ENCODE results near the gene SGSM1.

DNA sequence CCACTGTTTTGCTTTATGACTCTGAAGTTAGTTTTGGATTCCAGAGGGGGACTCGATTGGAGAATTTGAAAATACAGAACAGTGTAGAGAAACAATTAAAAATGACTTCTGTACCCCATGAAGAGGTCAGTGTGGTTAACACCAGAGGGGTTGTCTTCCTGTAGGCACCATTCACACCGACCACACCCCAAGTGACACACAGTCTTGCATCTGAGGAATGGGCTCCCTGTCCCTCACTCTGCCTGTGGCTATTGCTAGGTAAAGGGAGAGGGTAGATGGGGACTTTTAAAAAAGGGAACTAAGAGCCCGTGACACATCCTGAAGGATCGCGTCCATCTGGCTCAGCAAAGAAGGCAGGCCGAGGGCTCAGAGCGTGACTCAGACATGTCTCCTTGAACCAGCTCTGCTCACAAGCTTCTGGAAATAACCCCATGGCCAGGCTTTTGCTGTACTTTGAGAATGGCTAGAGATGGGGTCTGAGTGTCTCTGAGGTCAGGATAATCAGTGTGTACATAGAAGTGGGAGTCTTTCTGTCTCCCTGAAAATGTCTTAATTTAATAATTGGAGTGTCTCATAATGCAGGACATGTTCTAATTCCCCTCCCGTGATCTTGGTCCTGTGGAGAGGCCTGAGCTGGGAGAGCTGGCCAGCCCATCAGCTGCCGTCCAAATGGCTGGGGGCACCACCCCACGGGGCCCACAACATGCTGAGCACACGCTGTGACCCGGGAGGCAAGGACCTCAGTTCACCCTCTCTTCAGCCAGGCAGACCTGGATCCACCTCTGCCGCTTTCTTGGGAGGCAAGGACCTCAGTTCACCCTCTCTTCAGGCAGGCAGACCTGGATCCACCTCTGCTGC lies 39.3 kb downstream of the SGSM1 start:
- TF ChIP-seq, protein P1, sequence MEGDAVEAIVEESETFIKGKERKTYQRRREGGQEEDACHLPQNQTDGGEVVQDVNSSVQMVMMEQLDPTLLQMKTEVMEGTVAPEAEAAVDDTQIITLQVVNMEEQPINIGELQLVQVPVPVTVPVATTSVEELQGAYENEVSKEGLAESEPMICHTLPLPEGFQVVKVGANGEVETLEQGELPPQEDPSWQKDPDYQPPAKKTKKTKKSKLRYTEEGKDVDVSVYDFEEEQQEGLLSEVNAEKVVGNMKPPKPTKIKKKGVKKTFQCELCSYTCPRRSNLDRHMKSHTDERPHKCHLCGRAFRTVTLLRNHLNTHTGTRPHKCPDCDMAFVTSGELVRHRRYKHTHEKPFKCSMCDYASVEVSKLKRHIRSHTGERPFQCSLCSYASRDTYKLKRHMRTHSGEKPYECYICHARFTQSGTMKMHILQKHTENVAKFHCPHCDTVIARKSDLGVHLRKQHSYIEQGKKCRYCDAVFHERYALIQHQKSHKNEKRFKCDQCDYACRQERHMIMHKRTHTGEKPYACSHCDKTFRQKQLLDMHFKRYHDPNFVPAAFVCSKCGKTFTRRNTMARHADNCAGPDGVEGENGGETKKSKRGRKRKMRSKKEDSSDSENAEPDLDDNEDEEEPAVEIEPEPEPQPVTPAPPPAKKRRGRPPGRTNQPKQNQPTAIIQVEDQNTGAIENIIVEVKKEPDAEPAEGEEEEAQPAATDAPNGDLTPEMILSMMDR (IDR thresholded peaks at IDR 0.05; ENCODE audit: low read depth, low read length) = no peak
- no peak for TF ChIP-seq POLR2A (IDR thresholded peaks at IDR 0.05; ENCODE audit: extremely low read depth, insufficient read length)

Measured in NB4 (cell line).